H1 (cell line): ENCODE data around the gene PRKCH.

Source experiments
- CHD1 ChIP-seq: IDR thresholded peaks from 2 replicates; pipeline ENCODE4 v1.6.1; 2012; ENCODE audit warnings: low read depth, low read length, improper control_type of control experiment
- CREB1 ChIP-seq: IDR thresholded peaks from 2 replicates; pipeline ENCODE4 v1.6.1; 2012; ENCODE audit warnings: inconsistent platforms
- CTCF ChIP-seq, 3 experiments: IDR thresholded peaks; 1 replicate in 2 of 3; 2 replicates in 1 of 3; pipeline versions ENCODE4 v1.5.1 to v1.6.1; 2011; ENCODE audit warnings: low read length in 3 of 3, mild to moderate bottlenecking in 3 of 3, inconsistent platforms in 2 of 3, low read depth in 1 of 3, moderate library complexity in 1 of 3; ENCODE audit not compliant: insufficient read depth in 1 of 3; ENCODE audit errors: control extremely low read depth in 1 of 3
- EGR1 ChIP-seq: IDR thresholded peaks from 2 replicates; pipeline ENCODE4 v1.6.1; 2011; ENCODE audit warnings: low read depth, low read length, borderline replicate concordance
- EZH2 ChIP-seq: fragments of 200-600 bp; sonication (generic); IDR thresholded peaks from 2 replicates; pipeline ENCODE4 v1.7.1; 2012; ENCODE audit warnings: low read depth, mild to moderate bottlenecking, moderate library complexity, low read length, inconsistent platforms; ENCODE audit not compliant: severe bottlenecking
- HDAC6 ChIP-seq: IDR thresholded peaks from one replicate; pipeline ENCODE4 v1.7.1; 2012; ENCODE audit warnings: low read depth, mild to moderate bottlenecking, inconsistent platforms, low read length, moderate library complexity
- POLR2A ChIP-seq, 2 experiments: IDR thresholded peaks; 1 replicate in 1 of 2; 2 replicates in 1 of 2; pipeline ENCODE4 v1.6.1; 2011; ENCODE audit warnings: low read depth in 2 of 2, low read length in 2 of 2, mild to moderate bottlenecking in 2 of 2; ENCODE audit errors: control extremely low read depth in 1 of 2
- RFX5 ChIP-seq: IDR thresholded peaks from 2 replicates; pipeline ENCODE4 v1.6.1; 2011; ENCODE audit warnings: low read depth, low read length, improper control_type of control experiment, borderline replicate concordance
- SAP30 ChIP-seq: fragments of 300-600 bp; sonication (generic); IDR thresholded peaks from 2 replicates; pipeline ENCODE4 v1.7.1; 2012; ENCODE audit warnings: low read length, moderate library complexity, mild to moderate bottlenecking, inconsistent platforms; ENCODE audit not compliant: insufficient read depth, insufficient replicate concordance
- SIN3A ChIP-seq, 2 experiments: IDR thresholded peaks in 1 of 2; conservative IDR thresholded peaks in 1 of 2; 2 replicates each; pipeline ENCODE4 v1.6.1; 2011 to 2012; ENCODE audit warnings: low read length in 2 of 2, improper control_type of control experiment in 1 of 2, low read depth in 1 of 2, mild to moderate bottlenecking in 1 of 2
- SRF ChIP-seq: IDR thresholded peaks from 2 replicates; pipeline ENCODE4 v1.6.1; 2011; ENCODE audit warnings: mild to moderate bottlenecking, low read depth, low read length, moderate library complexity
- USF2 ChIP-seq: IDR thresholded peaks from 2 replicates; pipeline ENCODE4 v1.6.1; 2011; ENCODE audit warnings: low read length, improper control_type of control experiment
- TF ChIP-seq, protein P1 (sequence below): IDR thresholded peaks from 2 replicates; pipeline ENCODE4 v1.6.1; 2012; ENCODE audit warnings: inconsistent platforms

- no peak for TF ChIP-seq USF2
- TF ChIP-seq RFX5 = no peak
- no peak for TF ChIP-seq SAP30
- no peak for TF ChIP-seq EZH2
- TF ChIP-seq SIN3A (conservative IDR thresholded peaks at IDR 0.05 in 1 of 2, IDR thresholded peaks at IDR 0.05 in 1 of 2; ENCODE audit: low read depth in 1 of 2, low read length in 2 of 2) = no peak
- TF ChIP-seq SRF = no peak
- TF ChIP-seq POLR2A (IDR thresholded peaks at IDR 0.05; ENCODE audit: control extremely low read depth in 1 of 2, low read depth in 2 of 2, low read length in 2 of 2) = no peak
- TF ChIP-seq EGR1 = no peak
- TF ChIP-seq, protein P1, sequence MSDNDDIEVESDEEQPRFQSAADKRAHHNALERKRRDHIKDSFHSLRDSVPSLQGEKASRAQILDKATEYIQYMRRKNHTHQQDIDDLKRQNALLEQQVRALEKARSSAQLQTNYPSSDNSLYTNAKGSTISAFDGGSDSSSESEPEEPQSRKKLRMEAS = no peak
- TF ChIP-seq HDAC6 = no peak
- no peak for TF ChIP-seq CTCF (IDR thresholded peaks at IDR 0.05; ENCODE audit: control extremely low read depth in 1 of 3, insufficient read depth in 1 of 3, low read depth in 1 of 3, low read length in 3 of 3)
- TF ChIP-seq CHD1 = no peak
- no peak for TF ChIP-seq CREB1
These were observed 39.6 kb downstream of the PRKCH start for GRCh38 chr14:61360796-61361525.
